HT1080 (cell line): Measurements from ENCODE around the gene SSR1. TPM values are rescaled to one million over a fixed set of nuclear protein-coding genes. Genes with fewer than 3 reads are reported as not detected.

Experiments used
- total RNA-seq: library from RNA; depleted of rRNA; stranded (reverse); fragments of >200 nt; shearing (Covaris generic); gene quantifications from 2 replicates; pipeline ENCODE4 v1.2.3, GENCODE V29; 2014; rRNA removed

SSR1 gene
- total RNA-seq, 1 experiment from 2014 or later: 85.1 TPM

Other genes starting within 250 kb of the SSR1 start
- 10.5 and 11.9 TPM in 2 replicates for gene RREB1, start 205.2 kb downstream of the SSR1 start, total RNA-seq
- gene CAGE1, start 76.5 kb upstream of the SSR1 start, total RNA-seq: 0.03 and 0.20 TPM in 2 replicates
- gene RIOK1, start 76.6 kb upstream of the SSR1 start, total RNA-seq: 71.9 and 83.4 TPM in 2 replicates
- 3.4 and 4.3 TPM in 2 replicates for gene DSP, start 228.5 kb upstream of the SSR1 start, total RNA-seq